SIG-M5 (cell line): ENCODE results near the gene EEPD1.
"Not testable (repeated sequence)": the region's sequence is repeated elsewhere in the genome, so short reads cannot be mapped to it uniquely, and the experiment has no call there.

Source experiments
- DNase-seq: peaks from one replicate; lab custom pipeline; 2025; lab: John Stamatoyannopoulos, UW

The EEPD1 gene

DNA sequence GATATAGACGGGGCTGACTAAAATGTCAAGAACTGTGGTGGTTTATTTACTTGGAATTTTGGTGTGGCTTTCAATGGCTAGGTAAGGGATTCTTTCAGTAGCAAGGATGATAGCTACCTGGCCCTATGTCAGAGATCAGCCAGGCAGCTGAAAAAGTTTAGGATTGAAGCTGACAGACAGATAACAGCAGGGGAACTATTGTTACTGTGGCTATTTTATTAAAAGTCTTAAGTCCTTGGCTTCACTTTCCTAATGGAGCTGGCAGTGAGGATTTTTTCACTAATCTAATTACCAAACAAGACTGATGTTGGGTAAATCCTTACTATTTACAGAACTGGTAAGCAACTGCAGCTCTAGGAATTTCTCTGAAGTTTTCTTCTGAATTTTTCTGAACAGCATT lies 164.2 kb downstream of the EEPD1 start:
- no peak for DNase-seq

GRCh38 chr7:36318116-36318515 lies 165.1 kb downstream of the EEPD1 start:
- DNase-seq = no peak

DNA sequence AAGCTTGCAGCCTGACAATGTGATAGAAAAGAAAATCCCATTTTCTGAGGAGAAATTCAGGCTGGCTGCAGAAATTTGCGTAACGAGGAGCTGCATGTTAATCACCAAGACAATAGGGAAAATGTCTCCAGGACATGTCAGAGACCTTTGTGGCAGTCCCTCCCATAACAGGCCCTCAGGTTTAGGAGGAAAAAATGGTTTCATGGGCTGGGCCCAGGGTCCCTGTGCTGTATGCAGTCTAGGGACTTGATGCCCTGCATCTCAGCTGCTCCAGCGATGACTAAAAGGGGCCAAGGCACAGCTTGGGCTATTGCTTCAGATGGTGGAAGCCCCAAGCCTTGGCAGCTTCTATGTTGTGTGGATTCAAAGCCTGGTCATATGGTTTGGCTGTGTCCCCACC lies 168.2 kb downstream of the EEPD1 start:
- DNase-seq = not testable (repeated sequence)

DNA sequence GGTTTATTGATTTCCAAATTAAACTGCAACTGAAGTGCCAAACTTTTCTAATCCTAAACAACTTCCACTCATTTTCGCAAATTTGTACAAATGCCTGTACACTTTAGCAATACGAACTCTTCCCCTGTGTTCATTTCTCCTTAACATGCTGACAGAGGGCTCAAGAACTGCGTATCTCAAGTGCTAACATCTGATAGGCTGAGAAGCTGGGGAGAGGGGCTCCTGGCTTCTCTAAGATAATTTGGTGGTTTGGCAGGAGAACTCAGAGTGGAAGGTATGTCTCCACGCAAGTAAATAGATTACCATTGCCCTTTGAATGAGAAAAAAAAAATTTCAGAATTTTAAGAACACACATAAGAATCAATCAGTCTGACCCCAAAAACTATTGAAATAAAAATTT lies 183.3 kb downstream of the EEPD1 start:
- no peak for DNase-seq

DNA sequence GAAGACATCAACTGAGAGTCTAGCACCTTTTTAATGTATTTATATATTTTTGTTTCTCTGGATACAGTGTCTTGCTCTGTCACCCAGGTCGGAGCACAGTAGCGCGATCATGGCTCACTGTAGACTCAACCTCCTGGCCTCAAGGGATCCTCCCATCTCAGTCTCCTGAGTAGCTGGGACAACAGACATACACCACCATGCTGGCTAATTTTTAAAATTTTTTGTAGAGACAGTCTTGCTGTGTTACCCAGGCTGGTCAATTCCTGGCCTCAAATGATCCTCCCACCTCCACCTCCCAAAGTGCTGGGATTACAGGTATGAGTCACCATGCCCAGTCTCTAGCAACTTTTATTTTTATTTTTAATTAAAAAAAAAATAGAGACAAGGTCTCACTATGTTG lies 185.2 kb downstream of the EEPD1 start:
- DNase-seq = no peak

- DNase-seq = no peak
Observed at GRCh38 chr7:36343548-36343947, 190.5 kb downstream of the EEPD1 start.

DNA sequence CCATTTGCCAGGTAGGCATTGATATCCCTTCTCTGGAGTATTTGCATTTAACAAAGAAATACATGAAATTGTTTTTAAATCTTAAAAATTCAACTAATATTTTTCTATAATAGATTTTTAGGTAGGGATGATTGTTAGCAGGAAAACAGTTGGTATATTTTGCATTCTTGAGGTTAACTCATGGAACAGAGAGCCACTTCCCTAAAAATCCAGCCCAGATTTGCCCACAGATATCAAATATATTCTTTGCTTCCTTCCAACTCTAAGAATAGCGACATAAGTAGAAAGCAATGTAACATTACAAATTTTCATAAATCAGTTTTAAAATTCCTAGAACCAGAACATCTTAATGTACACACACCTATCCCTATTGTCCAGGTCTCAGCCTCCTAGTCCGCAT lies 191.6 kb downstream of the EEPD1 start:
- DNase-seq = no peak

GRCh38 chr7:36346260-36346831 lies 193.3 kb downstream of the EEPD1 start:
- DNase-seq = no peak

DNA sequence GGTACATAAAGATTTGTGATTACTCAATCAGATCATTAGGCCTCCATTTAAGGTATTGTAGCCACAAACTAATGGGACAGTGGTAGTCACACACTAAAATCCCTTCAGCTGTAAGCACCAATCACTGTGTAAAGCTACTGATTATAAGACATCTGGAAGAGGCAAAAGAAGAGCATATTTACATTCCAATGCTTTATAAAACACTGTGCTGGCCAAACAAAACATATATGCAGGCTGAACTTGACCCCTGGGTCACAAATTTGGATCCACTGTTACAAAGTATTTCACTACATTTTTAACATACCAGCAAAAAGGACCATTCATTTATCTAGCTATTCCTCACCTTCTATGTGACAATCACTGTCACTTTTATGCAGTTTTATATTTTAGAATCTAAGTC lies 195.2 kb downstream of the EEPD1 start:
- no peak for DNase-seq

DNA sequence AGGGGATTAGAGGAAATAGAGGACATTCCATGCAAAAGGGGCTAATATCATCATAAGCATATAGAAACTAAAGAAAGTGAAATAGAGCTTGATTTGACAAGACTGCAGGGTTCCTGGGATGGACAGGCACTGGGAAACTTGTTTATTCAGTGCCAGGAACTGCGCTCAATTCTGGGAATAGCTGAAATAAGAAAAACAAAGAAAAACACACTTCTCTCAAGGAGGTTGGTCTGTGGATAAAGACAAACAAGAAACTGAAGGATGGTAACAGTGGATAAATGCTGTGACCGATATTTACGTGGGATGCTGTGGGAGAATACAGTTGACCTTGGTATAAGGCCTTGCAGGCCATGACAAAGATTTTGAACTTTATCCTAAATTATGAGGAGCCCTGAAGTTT lies 195.7 kb downstream of the EEPD1 start:
- no peak for DNase-seq

DNA sequence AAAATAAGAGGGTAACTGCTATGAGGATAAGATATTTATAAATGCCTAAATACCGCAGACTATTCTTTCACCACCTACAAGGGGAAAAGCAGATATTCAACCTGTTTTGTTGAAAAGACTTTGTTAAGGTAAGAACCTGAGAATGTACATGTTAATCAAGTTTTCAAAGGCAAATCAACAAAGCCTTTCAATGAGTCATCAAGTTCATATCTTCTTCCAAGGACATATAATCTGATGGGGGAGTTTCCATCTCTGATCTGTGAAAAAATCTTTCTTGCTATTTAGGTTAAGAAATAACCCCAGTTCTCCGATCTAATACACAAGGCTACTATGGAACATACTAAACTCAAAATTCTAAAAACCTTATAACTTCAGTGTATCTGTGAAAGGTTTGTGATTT lies 196.6 kb downstream of the EEPD1 start:
- DNase-seq = no peak
